Heart left ventricle (tissue), 16 donors: Measurements from ENCODE around the gene PCDH15. TPM values are rescaled to one million over a fixed set of nuclear protein-coding genes. Genes with fewer than 3 reads are reported as not detected.

Experiments used
- ATAC-seq, 4 donors: fragments of 200-7000 bp; cut with Tn5 transposase; one replicate each; pipeline ENCODE4 v1.9.1; 2020 to 2022; ENCODE audit warnings: moderate library complexity in 4 of 4, mild to moderate bottlenecking in 3 of 4, moderate number of reproducible peaks in 1 of 4
- DNase-seq, 5 donors: peaks; one replicate each; pipeline ENCODE4 v3.0.0-alpha.2; 2020
- H3K27ac ChIP-seq, 12 donors: fragments of 200-600 bp; sonication (generic) in 4 of 12; one replicate each; pipeline versions ENCODE4 v1.5.0 to v1.8.0; 2016 to 2022; ENCODE audit warnings: mild to moderate bottlenecking in 2 of 12
- H3K27me3 ChIP-seq, 9 donors: fragments of 200-600 bp; sonication (generic) in 2 of 9; one replicate each; pipeline versions ENCODE4 v1.5.1 to v1.8.0; 2016 to 2022; ENCODE audit warnings: mild to moderate bottlenecking in 3 of 9
- H3K36me3 ChIP-seq, 9 donors: fragments of 200-600 bp; sonication (generic) in 2 of 9; one replicate each; pipeline versions ENCODE4 v1.5.0 to v1.8.0; 2018 to 2022; ENCODE audit warnings: mild to moderate bottlenecking in 2 of 9
- H3K4me1 ChIP-seq, 12 donors: fragments of 200-600 bp; sonication (generic) in 4 of 12; one replicate each; pipeline versions ENCODE4 v1.5.0 to v1.8.0; 2016 to 2022; ENCODE audit warnings: mild to moderate bottlenecking in 3 of 12
- H3K4me3 ChIP-seq, 12 donors: fragments of 200-600 bp; sonication (generic) in 4 of 12; one replicate each; pipeline versions ENCODE4 v1.5.0 to v1.8.0; 2017 to 2022; ENCODE audit warnings: mild to moderate bottlenecking in 9 of 12, moderate library complexity in 4 of 12
- H3K9me3 ChIP-seq, 12 donors: fragments of 200-600 bp; sonication (generic) in 4 of 12; one replicate each; pipeline versions ENCODE4 v1.5.0 to v1.8.0; 2016 to 2022; ENCODE audit warnings: mild to moderate bottlenecking in 1 of 12
- CTCF ChIP-seq, 12 donors: fragments of 200-600 bp; sonication (generic) in 4 of 12; IDR thresholded peaks; one replicate each; pipeline versions ENCODE4 v1.5.0 to v1.8.0; 2018 to 2022; ENCODE audit warnings: antibody characterized with exemption in 12 of 12, mild to moderate bottlenecking in 5 of 12
- POLR2A ChIP-seq, 2 donors: fragments of 450-650 bp; IDR thresholded peaks; one replicate each; pipeline ENCODE4 v1.6.1; 2017; ENCODE audit warnings: antibody characterized with exemption in 2 of 2, mild to moderate bottlenecking in 2 of 2, moderate library complexity in 2 of 2
- WGBS, 4 donors: extraction: QIAGEN DNeasy Blood & Tissue Kit in 2 of 4; methylation state at CpG; one replicate each; pipeline versions ENCODE4 v1.1.5 to v1.1.7; 2013 to 2018; 5-methylcytosine and 5-hydroxymethylcytosine counted together
- intact Hi-C, 10 donors: fragments of 100-400 bp; cut with DNase I; formaldehyde crosslinking; loops; one replicate each; pipeline versions ENCODE4 v1.11.1 to v1.14.2; 2022
- polyA plus RNA-seq, 2 donors: library from polyadenylated mRNA; stranded (reverse); fragments of 200-250 nt; gene quantifications; one replicate each; pipeline ENCODE4 v1.2.3, GENCODE V29; 2013
- total RNA-seq, 9 donors: library from RNA; depleted of rRNA in 2 of 9; stranded (reverse); fragments of >200 nt in 2 of 9; fragmentation: NEBNext Ultra II Directional in 3 of 9; extraction: Animal tissue kit (Norgen Biotek cat#: 25700) in 3 of 9; gene quantifications; one replicate each; pipeline versions ENCODE4 v1.1.0 to v1.2.4, GENCODE V29; 2016 to 2023
- donor health status: ischemic (EF 13 %, LVEDD 7.1; RV severe dilation, severe dysfunction).
- donor health status: healthy with polysubstance abuse.
- donor health status: DM: no; HTN: yes; CAD: no.
- donor health status: DM: no; HTN: no; CAD: no.
- donor health status: ischemic (EF 25% LVEDD 6.9; RV normal size, moderate dysfunction).
- donor health status: ischemic (EF 25% LVEDD 5.7; RV mildly dilated, moderate dysfunction).
- donor health status: healthy.
- donor health status: DM: yes; HTN: yes; CAD: no.
- donor health status: ischemic (EF 35%, LVEDD 5.7; RV mildly dilated, moderate dysfunction).
- donor health status: nonischemic (EF 11% LVEDD 7.7; RV severe dilation, severe dysfunction).
- donor health status: DM: yes; HTN: yes; CAD: no.
- donor health status: PGD.
- donor health status: ischemic (EF 29% LVEDD 5.4; RV normal size, mild dysfunction).
- donor health status: nonischemic (EF 23%, LVEDD 6.1; RV moderate dilation, normal function).

The PCDH15 gene
- total and polyA plus RNA-seq, 11 donors, result 0.04 to 0.93 (median 0.13) TPM; not detected in 3

GRCh38 chr10:53918755-53919154 lies 882.3 kb downstream of the PCDH15 start:
- 58 to 65% (median 62%) methylated on average over 4 of the region's 4 CpGs for WGBS, 4 donors
- H3K4me3 ChIP-seq, result no peak overlapping the region
- no peaks in the 10 kb centered on the region for H3K27me3 ChIP-seq
- H3K27ac ChIP-seq, result no peak overlapping the region
- intact Hi-C loops, result no loop called here
- ATAC-seq, result no peak
- no peaks in the 10 kb centered on the region for H3K4me1 ChIP-seq
- DNase-seq, result no peak
- no peak for TF ChIP-seq POLR2A (IDR thresholded peaks at IDR 0.05)
- no peak for TF ChIP-seq CTCF (IDR thresholded peaks at IDR 0.05)
- H3K9me3 ChIP-seq, result peaks cover 0 to 11% (median 0%) of the 10 kb centered on the region in 12 donors
- H3K36me3 ChIP-seq, result no peaks in the 10 kb centered on the region

- Histone ChIP-seq H3K9me3 (peaks cover 0 to 10% (median 0%) of the 10 kb centered on the region in 12 donors), H3K4me3 (no peak overlapping the region), H3K36me3 (no peaks in the 10 kb centered on the region), H3K4me1 (no peaks in the 10 kb centered on the region), H3K27me3 (no peaks in the 10 kb centered on the region), H3K27ac (no peak overlapping the region)
- DNase-seq, result no peak
- ATAC-seq, result no peak
- no peak for TF ChIP-seq POLR2A (IDR thresholded peaks at IDR 0.05)
- no peak for TF ChIP-seq CTCF (IDR thresholded peaks at IDR 0.05)
- 71 to 83% (median 79%) methylated on average over 4 to 5 of the region's 5 CpGs for WGBS, 4 donors
- intact Hi-C loops, result no loop called here
These were observed 891.2 kb downstream of the PCDH15 start for GRCh38 chr10:53909791-53910190.

- TF ChIP-seq CTCF (IDR thresholded peaks at IDR 0.05), result no peak
- no peak for TF ChIP-seq POLR2A (IDR thresholded peaks at IDR 0.05)
- 84 to 87% (median 85%) methylated on average over 7 of the region's 7 CpGs for WGBS, 4 donors
- intact Hi-C loops, result no loop called here
- no peaks in the 10 kb centered on the region for H3K4me1 ChIP-seq
- H3K36me3 ChIP-seq, result no peaks in the 10 kb centered on the region
- no peak overlapping the region for H3K27ac ChIP-seq
- H3K4me3 ChIP-seq, result no peak overlapping the region
- no peaks in the 10 kb centered on the region for H3K27me3 ChIP-seq
- no peaks in the 10 kb centered on the region for H3K9me3 ChIP-seq
- DNase-seq (no peak), ATAC-seq (no peak)
These were observed 896.4 kb downstream of the PCDH15 start for GRCh38 chr10:53904506-53905241.

GRCh38 chr10:53903756-53904155 lies 897.3 kb downstream of the PCDH15 start:
- ATAC-seq (no peak), DNase-seq (no peak)
- Histone ChIP-seq H3K9me3 (no peaks in the 10 kb centered on the region), H3K36me3 (no peaks in the 10 kb centered on the region), H3K4me3 (no peak overlapping the region), H3K4me1 (no peaks in the 10 kb centered on the region), H3K27ac (no peak overlapping the region), H3K27me3 (no peaks in the 10 kb centered on the region)
- no peak for TF ChIP-seq CTCF (IDR thresholded peaks at IDR 0.05)
- no peak for TF ChIP-seq POLR2A (IDR thresholded peaks at IDR 0.05)
- WGBS, 4 donors, result 81 to 89% (median 84%) methylated on average over 1 of the region's 1 CpG
- intact Hi-C loops, result no loop called here
